Measurements from ENCODE around the gene WNT7A.
"Not testable (repeated sequence)": the region's sequence is repeated elsewhere in the genome, so short reads cannot be mapped to it uniquely, and the experiment has no call there.

DNA sequence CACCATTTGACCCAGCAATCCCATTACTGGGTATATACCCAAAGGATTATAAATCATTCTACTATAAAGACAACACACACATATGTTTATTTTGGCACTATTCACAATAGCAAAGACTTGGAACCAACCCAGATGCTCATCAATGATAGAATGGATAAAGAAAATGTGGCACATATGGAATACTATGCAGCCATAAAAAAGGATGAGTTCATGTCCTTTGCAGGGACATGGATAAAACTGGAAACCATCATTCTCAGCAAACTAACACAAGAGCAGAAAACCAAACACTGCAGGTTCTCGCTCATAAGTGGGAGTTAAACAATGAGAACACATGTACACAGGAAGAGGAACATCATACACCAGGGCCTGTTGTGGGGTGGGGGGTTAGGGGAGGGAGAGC is 48.9 kb upstream of the WNT7A start:
- TF ChIP-seq, protein P1, sequence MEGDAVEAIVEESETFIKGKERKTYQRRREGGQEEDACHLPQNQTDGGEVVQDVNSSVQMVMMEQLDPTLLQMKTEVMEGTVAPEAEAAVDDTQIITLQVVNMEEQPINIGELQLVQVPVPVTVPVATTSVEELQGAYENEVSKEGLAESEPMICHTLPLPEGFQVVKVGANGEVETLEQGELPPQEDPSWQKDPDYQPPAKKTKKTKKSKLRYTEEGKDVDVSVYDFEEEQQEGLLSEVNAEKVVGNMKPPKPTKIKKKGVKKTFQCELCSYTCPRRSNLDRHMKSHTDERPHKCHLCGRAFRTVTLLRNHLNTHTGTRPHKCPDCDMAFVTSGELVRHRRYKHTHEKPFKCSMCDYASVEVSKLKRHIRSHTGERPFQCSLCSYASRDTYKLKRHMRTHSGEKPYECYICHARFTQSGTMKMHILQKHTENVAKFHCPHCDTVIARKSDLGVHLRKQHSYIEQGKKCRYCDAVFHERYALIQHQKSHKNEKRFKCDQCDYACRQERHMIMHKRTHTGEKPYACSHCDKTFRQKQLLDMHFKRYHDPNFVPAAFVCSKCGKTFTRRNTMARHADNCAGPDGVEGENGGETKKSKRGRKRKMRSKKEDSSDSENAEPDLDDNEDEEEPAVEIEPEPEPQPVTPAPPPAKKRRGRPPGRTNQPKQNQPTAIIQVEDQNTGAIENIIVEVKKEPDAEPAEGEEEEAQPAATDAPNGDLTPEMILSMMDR (conservative IDR thresholded peaks at IDR 0.05; ENCODE audit: low read length): not testable (repeated sequence)
- not testable (repeated sequence) for TF ChIP-seq EZH2phosphoT487 (IDR thresholded peaks at IDR 0.05; ENCODE audit: borderline replicate concordance)
